GM12878 (cell line): Measurements from ENCODE around the gene RTN3. TPM values are rescaled to one million over a fixed set of nuclear protein-coding genes. Genes with fewer than 3 reads are reported as not detected.

Experiments
- ATAC-seq: fragments of 200-7000 bp; cut with Tn5 transposase; 3 replicates; pipeline ENCODE4 v1.9.1; 2020; ENCODE audit warnings: mild to moderate bottlenecking, moderate library complexity
- BruUV-seq: library from RNA; stranded (reverse); fragments of 400-500 nt; replicated peaks from 2 replicates; lab custom pipeline; 2021; lab: Mats Ljungman, UMichigan
- CTCF ChIA-PET: fragments of 300-600 bp; sonication (Branson Sonifier 250); formaldehyde crosslinking; extraction: SDS; loops from one replicate; lab custom pipeline; 2021; ENCODE audit warnings: inconsistent platforms; lab: Yijun Ruan, JAX
- POLR2A ChIA-PET: fragments of 350-600 bp; formaldehyde crosslinking; extraction: SDS; loops from one replicate; lab custom pipeline; 2021; ENCODE audit warnings: inconsistent platforms; lab: Charles Lee
- RAD21 ChIA-PET: fragments of 300-600 bp; sonication (Branson Sonifier 250); formaldehyde crosslinking; loops from one replicate; lab custom pipeline; 2023; ENCODE audit warnings: antibody characterized with exemption; ENCODE audit not compliant: unreplicated experiment; lab: Charles Lee
- SMC1A ChIA-PET: fragments of 300-600 bp; sonication (Branson Sonifier 250); formaldehyde crosslinking; loops from one replicate; lab custom pipeline; 2023; ENCODE audit not compliant: unreplicated experiment, uncharacterized antibody; lab: Charles Lee
- DNase-seq: peaks from one replicate; pipeline ENCODE4 v3.0.0-alpha.2; 2011; ENCODE audit warnings: low read depth, low spot score
- FAIRE-seq: peaks from 3 replicates; lab custom pipeline; 2011; peaks lifted over from hg19 to GRCh38; lab: Jason Lieb, UNC
- H2AFZ ChIP-seq: 2 replicates; pipeline ENCODE4 v1.6.0; 2011; ENCODE audit warnings: low read depth, low read length, control low read depth; ENCODE audit not compliant: control insufficient read depth
- H3K27ac ChIP-seq: 2 replicates; pipeline ENCODE4 v1.5.1; 2011; ENCODE audit warnings: control low read depth; ENCODE audit not compliant: control insufficient read depth, insufficient read depth
- H3K27me3 ChIP-seq, 2 experiments: replicated peaks in 1 of 2; 2 replicates each; pipeline versions ENCODE4 v1.6.0 to v1.6.1; 2011; ENCODE audit warnings: low read length in 1 of 2; ENCODE audit not compliant: control insufficient read depth in 2 of 2, insufficient read depth in 2 of 2
- H3K36me3 ChIP-seq, 2 experiments: 2 replicates each; pipeline ENCODE4 v1.5.1; 2011; ENCODE audit warnings: low read length in 1 of 2; ENCODE audit not compliant: control insufficient read depth in 2 of 2, insufficient read depth in 2 of 2
- H3K4me1 ChIP-seq: 2 replicates; pipeline ENCODE4 v1.6.1; 2011; ENCODE audit warnings: mild to moderate bottlenecking, low read length, moderate library complexity, mixed read lengths; ENCODE audit not compliant: control insufficient read depth, insufficient read depth
- H3K4me2 ChIP-seq: 2 replicates; pipeline ENCODE4 v1.6.0; 2011; ENCODE audit warnings: control low read depth; ENCODE audit not compliant: control insufficient read depth, insufficient read depth
- H3K4me3 ChIP-seq: fragments of 200-600 bp; sonication (generic); 2 replicates; pipeline ENCODE4 v1.5.1; 2016
- H3K79me2 ChIP-seq: 2 replicates; pipeline ENCODE4 v1.6.0; 2011; ENCODE audit warnings: low read length; ENCODE audit not compliant: control insufficient read depth, insufficient read depth
- H3K9ac ChIP-seq: 2 replicates; pipeline ENCODE4 v1.8.0; 2011; ENCODE audit warnings: low read length, control low read depth, mixed read lengths; ENCODE audit not compliant: control insufficient read depth, insufficient read depth
- H3K9me3 ChIP-seq: replicated peaks from 3 replicates; pipeline ENCODE4 v1.5.1; 2011; ENCODE audit warnings: mild to moderate bottlenecking, low read length; ENCODE audit not compliant: control insufficient read depth, insufficient read depth
- H4K20me1 ChIP-seq: 2 replicates; pipeline ENCODE4 v1.6.0; 2011; ENCODE audit not compliant: control insufficient read depth, insufficient read depth
- BACH1 ChIP-seq: fragments of 450-650 bp; IDR thresholded peaks from 2 replicates; pipeline ENCODE4 v1.6.1; 2017; ENCODE audit warnings: mild to moderate bottlenecking, borderline replicate concordance
- BMI1 ChIP-seq: fragments of 450-650 bp; IDR thresholded peaks from 2 replicates; pipeline ENCODE4 v1.6.1; 2016; ENCODE audit warnings: mild to moderate bottlenecking, moderate library complexity, borderline replicate concordance
- CHD2 ChIP-seq: IDR thresholded peaks from 2 replicates; pipeline ENCODE4 v1.6.1; 2011; ENCODE audit warnings: low read depth, low read length, improper control_type of control experiment, borderline replicate concordance
- ESRRA ChIP-seq: IDR thresholded peaks from 2 replicates; pipeline ENCODE4 v1.6.1; 2012; ENCODE audit warnings: mild to moderate bottlenecking, low read length, improper control_type of control experiment
- ETV6 ChIP-seq, 2 experiments: fragments of 450-650 bp in 1 of 2; IDR thresholded peaks in 1 of 2; conservative IDR thresholded peaks in 1 of 2; 2 replicates each; pipeline ENCODE4 v1.6.1; 2014; ENCODE audit warnings: antibody characterized with exemption in 1 of 2, borderline replicate concordance in 1 of 2, low read depth in 1 of 2, mild to moderate bottlenecking in 1 of 2, moderate library complexity in 1 of 2
- FOS ChIP-seq: IDR thresholded peaks from 3 replicates; pipeline ENCODE4 v1.6.1; 2011; ENCODE audit warnings: borderline replicate concordance; ENCODE audit not compliant: insufficient read length; ENCODE audit errors: extremely low read depth
- JUND ChIP-seq: IDR thresholded peaks from 2 replicates; pipeline ENCODE4 v1.6.1; 2012; ENCODE audit warnings: low read depth, mild to moderate bottlenecking, low read length, improper control_type of control experiment, moderate library complexity
- MTA3 ChIP-seq: IDR thresholded peaks from 2 replicates; pipeline ENCODE4 v1.6.1; 2012; ENCODE audit warnings: low read length, inconsistent platforms, borderline replicate concordance
- NR2F1 ChIP-seq: fragments of 450-650 bp; conservative IDR thresholded peaks from 2 replicates; pipeline ENCODE4 v1.6.1; 2017; ENCODE audit warnings: mild to moderate bottlenecking
- NRF1 ChIP-seq: conservative IDR thresholded peaks from 2 replicates; pipeline ENCODE4 v1.6.1; 2011; ENCODE audit warnings: mild to moderate bottlenecking, low read depth, low read length, improper control_type of control experiment
- POLR2A ChIP-seq: IDR thresholded peaks from 2 replicates; pipeline ENCODE4 v1.6.1; 2011; ENCODE audit warnings: low read depth, mild to moderate bottlenecking, low read length
- POLR2AphosphoS5 ChIP-seq: IDR thresholded peaks from 2 replicates; pipeline ENCODE4 v1.6.1; 2011; ENCODE audit warnings: mild to moderate bottlenecking, low read length, inconsistent platforms
- SMAD5 ChIP-seq: IDR thresholded peaks from 2 replicates; pipeline ENCODE4 v1.6.1; 2016; ENCODE audit warnings: antibody characterized with exemption, low read depth
- SREBF2 ChIP-seq: IDR thresholded peaks from 2 replicates; pipeline ENCODE4 v1.6.1; 2012; ENCODE audit warnings: mild to moderate bottlenecking, low read length
- ZNF622 ChIP-seq: fragments of 450-650 bp; IDR thresholded peaks from 2 replicates; pipeline ENCODE4 v1.6.1; 2017; ENCODE audit warnings: mild to moderate bottlenecking, inconsistent platforms
- WGBS: methylation state at CpG from one replicate; pipeline ENCODE4 v1.1.6; 2016; ENCODE audit warnings: low lambda C conversion rate; ENCODE audit not compliant: insufficient replicate concordance, insufficient coverage; ENCODE audit errors: missing lambda C conversion rate; 5-methylcytosine and 5-hydroxymethylcytosine counted together
- in situ Hi-C: fragments of 300-500 bp; cut with MboI; formaldehyde crosslinking; loops from 9 replicates; pipeline ENCODE4 v1.14.3; 2018; ENCODE audit warnings: mixed read lengths
- intact Hi-C: fragments of 100-400 bp; cut with micrococcal nuclease; formaldehyde crosslinking; loops from one replicate; pipeline ENCODE4 v1.14.2; 2022; ENCODE audit not compliant: unreplicated experiment
- polyA plus RNA-seq, 11 experiments: library from polyadenylated mRNA; depleted of rRNA in 4 of 11; unstranded in 6 of 11; stranded (reverse) in 5 of 11; fragments of >200 nt; fragmentation: Nextera tagmentation in 4 of 11; fragmentation: Illumina TruSeq in 1 of 11; extraction: Ambion mirVana in 4 of 11; extraction: Trizol in 1 of 11; gene quantifications; 1 replicate in 1 of 11; 2 replicates in 10 of 11; pipeline versions ENCODE4 v1.2.1 to v1.2.3, GENCODE V29; 2011 to 2016; ENCODE audit warnings: inconsistent platforms in 2 of 11, missing spikeins in 2 of 11, low read depth in 1 of 11
- total RNA-seq, 4 experiments: library from RNA; depleted of rRNA in 3 of 4; stranded (reverse); fragments of >200 nt in 3 of 4; fragmentation: Illumina TruSeq in 1 of 4; extraction: Trizol in 1 of 4; gene quantifications; 2 replicates each; pipeline versions ENCODE4 v1.2.1 to v1.2.3, GENCODE V29; 2013 to 2021
- TF ChIP-seq, protein P1 (sequence below): IDR thresholded peaks from 2 replicates; pipeline ENCODE4 v1.6.1; 2011; ENCODE audit warnings: mild to moderate bottlenecking, low read depth, low read length, moderate library complexity; ENCODE audit not compliant: insufficient replicate concordance
- TF ChIP-seq, protein P2 (sequence below): fragments of 450-650 bp; conservative IDR thresholded peaks from 2 replicates; pipeline ENCODE4 v1.6.1; 2017; ENCODE audit warnings: mild to moderate bottlenecking, moderate library complexity

Gene RTN3
- total and polyA plus RNA-seq, 10 of the 15 experiments (the other 5 are each of a cell fraction or from before 2014, with no cell fraction given): 22.9 to 64.2 (median 47.0) TPM

DNA sequence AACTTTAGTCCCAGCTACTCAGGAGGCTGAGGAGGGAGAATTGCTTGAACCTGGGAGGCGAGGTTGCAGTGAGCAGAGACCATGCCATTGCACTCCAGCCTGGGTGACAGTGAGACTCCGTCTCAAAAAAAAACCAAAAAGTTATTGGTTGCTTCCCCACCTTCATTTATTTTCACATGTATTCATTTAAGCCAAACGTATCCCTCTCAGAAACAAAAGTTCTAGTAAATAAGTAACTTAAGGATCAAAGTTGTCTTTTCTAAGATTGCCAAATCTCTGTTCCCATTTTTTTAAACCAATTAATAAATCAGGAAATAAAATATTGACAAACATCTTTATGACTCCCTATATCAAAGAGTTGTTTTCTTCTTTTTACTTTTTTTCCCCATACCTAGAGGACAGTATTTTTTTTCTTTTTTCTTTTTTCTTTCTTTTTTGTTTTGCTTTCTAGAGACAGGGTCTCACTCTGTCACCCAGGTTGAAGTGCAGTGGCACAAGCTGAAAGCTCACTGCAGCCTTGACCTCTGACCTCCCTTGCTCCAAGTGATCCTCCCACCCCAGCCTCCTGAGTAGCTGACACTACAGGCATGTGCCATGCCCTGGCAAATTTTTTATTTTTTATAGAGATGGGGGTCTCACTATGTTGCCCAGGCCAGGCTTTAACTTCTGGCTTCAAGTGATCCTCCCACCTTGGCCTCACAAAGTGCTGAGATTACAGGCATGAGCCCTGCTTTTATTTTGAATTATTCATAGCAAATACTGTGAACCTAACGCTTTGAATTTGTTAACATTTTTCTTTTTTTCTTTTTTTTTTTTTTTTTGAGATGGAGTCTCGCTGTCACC is 75.8 kb downstream of the RTN3 start:
- ChIA-PET CTCF (interaction anchor here (0.9 kb wide), 1 partner anchor 118 kb away, joined by 3 read pairs; no protein-coding TSS in a partner anchor), RAD21 (no interaction called here), SMC1A (interaction anchor here (1.4 kb wide), 1 partner anchor 19 kb away, joined by 3 read pairs; no protein-coding TSS in a partner anchor), POLR2A (no interaction called here)
- Histone ChIP-seq H3K9ac (no peak overlapping the region), H3K9me3 (no peaks in the 10 kb centered on the region), H3K4me2 (no peak overlapping the region), H4K20me1 (no peaks in the 10 kb centered on the region), H3K27me3 (no peaks in the 10 kb centered on the region), H3K27ac (no peak overlapping the region), H3K4me3 (no peak overlapping the region), H3K4me1 (no peaks in the 10 kb centered on the region), H2AFZ (no peak overlapping the region), H3K36me3 (peaks cover 6 to 7% of the 10 kb centered on the region in 2 experiments; a peak in 3 of 4 replicates), H3K79me2 (no peaks in the 10 kb centered on the region)
- WGBS: 79% methylated on average over 4 of the region's 5 CpGs
- in situ Hi-C loops (no loop called here), intact Hi-C loops (no loop called here)
- no peak for FAIRE-seq
- no peak for TF ChIP-seq NR2F1
- TF ChIP-seq SREBF2: no peak
- TF ChIP-seq SMAD5: no peak
- TF ChIP-seq FOS: no peak
- no peak for TF ChIP-seq ZNF622
- no peak for TF ChIP-seq MTA3
- TF ChIP-seq, protein P1, sequence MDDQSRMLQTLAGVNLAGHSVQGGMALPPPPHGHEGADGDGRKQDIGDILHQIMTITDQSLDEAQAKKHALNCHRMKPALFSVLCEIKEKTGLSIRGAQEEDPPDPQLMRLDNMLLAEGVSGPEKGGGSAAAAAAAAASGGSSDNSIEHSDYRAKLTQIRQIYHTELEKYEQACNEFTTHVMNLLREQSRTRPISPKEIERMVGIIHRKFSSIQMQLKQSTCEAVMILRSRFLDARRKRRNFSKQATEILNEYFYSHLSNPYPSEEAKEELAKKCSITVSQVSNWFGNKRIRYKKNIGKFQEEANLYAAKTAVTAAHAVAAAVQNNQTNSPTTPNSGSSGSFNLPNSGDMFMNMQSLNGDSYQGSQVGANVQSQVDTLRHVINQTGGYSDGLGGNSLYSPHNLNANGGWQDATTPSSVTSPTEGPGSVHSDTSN: no peak
- TF ChIP-seq BACH1: no peak
- no peak for TF ChIP-seq JUND
- TF ChIP-seq NRF1: no peak
- no peak for TF ChIP-seq CHD2
- TF ChIP-seq BMI1: no peak
- no peak for TF ChIP-seq ESRRA
- TF ChIP-seq POLR2A: no peak
- TF ChIP-seq ETV6 (conservative IDR thresholded peaks at IDR 0.05 in 1 of 2, IDR thresholded peaks at IDR 0.05 in 1 of 2; ENCODE audit: borderline replicate concordance in 1 of 2, low read depth in 1 of 2): no peak
- TF ChIP-seq, protein P2, sequence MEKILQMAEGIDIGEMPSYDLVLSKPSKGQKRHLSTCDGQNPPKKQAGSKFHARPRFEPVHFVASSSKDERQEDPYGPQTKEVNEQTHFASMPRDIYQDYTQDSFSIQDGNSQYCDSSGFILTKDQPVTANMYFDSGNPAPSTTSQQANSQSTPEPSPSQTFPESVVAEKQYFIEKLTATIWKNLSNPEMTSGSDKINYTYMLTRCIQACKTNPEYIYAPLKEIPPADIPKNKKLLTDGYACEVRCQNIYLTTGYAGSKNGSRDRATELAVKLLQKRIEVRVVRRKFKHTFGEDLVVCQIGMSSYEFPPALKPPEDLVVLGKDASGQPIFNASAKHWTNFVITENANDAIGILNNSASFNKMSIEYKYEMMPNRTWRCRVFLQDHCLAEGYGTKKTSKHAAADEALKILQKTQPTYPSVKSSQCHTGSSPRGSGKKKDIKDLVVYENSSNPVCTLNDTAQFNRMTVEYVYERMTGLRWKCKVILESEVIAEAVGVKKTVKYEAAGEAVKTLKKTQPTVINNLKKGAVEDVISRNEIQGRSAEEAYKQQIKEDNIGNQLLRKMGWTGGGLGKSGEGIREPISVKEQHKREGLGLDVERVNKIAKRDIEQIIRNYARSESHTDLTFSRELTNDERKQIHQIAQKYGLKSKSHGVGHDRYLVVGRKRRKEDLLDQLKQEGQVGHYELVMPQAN: no peak
- TF ChIP-seq POLR2AphosphoS5: no peak
- ATAC-seq: no peak
- no TSS peak for BruUV-seq
- no peak for DNase-seq
